GM23338 (cell line): ENCODE measurements around the gene DCTPP1.

Source experiments
- CREB1 ChIP-seq: fragments of 250-450 bp; sonication (Bioruptor Pico); IDR thresholded peaks from 2 replicates; pipeline ENCODE4 v1.5.0; 2020; ENCODE audit warnings: low read depth, mild to moderate bottlenecking, moderate library complexity
- CTCF ChIP-seq, 2 experiments: fragments of 200-600 bp in 1 of 2; sonication (generic) in 1 of 2; conservative IDR thresholded peaks; 2 replicates each; pipeline versions ENCODE4 v1.5.1 to v1.6.1; 2016 to 2017; ENCODE audit warnings: antibody characterized with exemption in 2 of 2, low read depth in 2 of 2, mild to moderate bottlenecking in 2 of 2, moderate library complexity in 1 of 2
- EZH2 ChIP-seq: fragments of 200-600 bp; sonication (generic); IDR thresholded peaks from one replicate; pipeline ENCODE4 v1.8.0; 2017; ENCODE audit warnings: antibody characterized with exemption, mild to moderate bottlenecking, low read depth; ENCODE audit not compliant: unreplicated experiment
- EZH2phosphoT487 ChIP-seq: fragments of 200-600 bp; sonication (generic); IDR thresholded peaks from one replicate; pipeline ENCODE4 v1.8.1; 2018; ENCODE audit warnings: antibody characterized with exemption; ENCODE audit not compliant: unreplicated experiment
- JUNB ChIP-seq: IDR thresholded peaks from one replicate; pipeline ENCODE4 v1.6.1; 2016; ENCODE audit warnings: antibody characterized with exemption; ENCODE audit not compliant: unreplicated experiment
- POLR2AphosphoS5 ChIP-seq: IDR thresholded peaks from 2 replicates; pipeline ENCODE4 v1.6.1; 2016; ENCODE audit warnings: antibody characterized with exemption, low read depth
- REST ChIP-seq: IDR thresholded peaks from one replicate; pipeline ENCODE4 v1.6.1; 2018; ENCODE audit warnings: antibody characterized with exemption; ENCODE audit not compliant: unreplicated experiment

GRCh38 chr16:30473231-30474073 lies 43.6 kb upstream of the DCTPP1 start:
- no peak for TF ChIP-seq CREB1
- TF ChIP-seq CTCF (conservative IDR thresholded peaks at IDR 0.05; ENCODE audit: low read depth in 2 of 2): no peak
- TF ChIP-seq EZH2phosphoT487: no peak
- no peak for TF ChIP-seq EZH2
- TF ChIP-seq REST: no peak
- no peak for TF ChIP-seq POLR2AphosphoS5
- TF ChIP-seq JUNB: no peak
